Measurements from ENCODE around the gene TPM1. TPM values are rescaled to one million over a fixed set of nuclear protein-coding genes. Genes with fewer than 3 reads are reported as not detected.

Gene TPM1
- total and polyA plus RNA-seq, 2 of the 4 experiments (the other 2 are of a cell fraction) = 661 to 1,623 TPM

DNA sequence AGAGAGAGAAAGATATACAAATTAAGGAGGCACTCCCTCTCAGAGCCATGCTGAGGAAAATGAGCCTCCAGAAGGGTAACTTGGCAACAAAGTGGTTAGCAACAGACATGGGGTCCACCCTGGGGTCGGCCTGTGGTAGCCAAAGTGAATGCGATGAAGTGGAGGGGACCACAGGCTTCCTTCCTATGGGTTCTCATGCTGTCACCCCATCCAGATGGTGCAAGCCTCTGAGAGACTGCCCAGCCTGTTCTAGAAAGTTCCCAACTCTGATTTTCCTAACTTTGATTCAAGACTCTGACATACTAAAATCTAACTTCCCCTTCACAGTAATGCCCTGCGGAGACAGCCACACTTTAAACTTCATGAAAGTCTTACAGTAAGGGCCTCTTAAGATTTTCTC lies 60.9 kb downstream of the TPM1 start:
- Histone ChIP-seq H3K23ac (ENCODE audit: low read depth, low read length) (no peak overlapping the region), H4K91ac (ENCODE audit: insufficient read depth, low read depth, low read length) (peak overlapping the region; percentile 59), H3K27ac (ENCODE audit: insufficient read depth, low read length) (no peak overlapping the region), H3K4me2 (ENCODE audit: low read depth, low read length) (no peak overlapping the region), H3K9me3 (ENCODE audit: control insufficient read depth, insufficient read depth, low read length) (peaks cover 2% of the 10 kb centered on the region; the same call in 1 of the 2 replicates), H2AK5ac (ENCODE audit: low read depth, low read length) (peak overlapping the region; percentile 96), H3K9me1 (ENCODE audit: insufficient read depth, low read length) (peaks cover 3% of the 10 kb centered on the region; the same call in 1 of the 2 replicates), H3K4me3 (ENCODE audit: insufficient read depth, low read depth, low read length) (no peak overlapping the region), H4K5ac (ENCODE audit: low read depth, low read length) (peak overlapping the region; percentile 22; the same call in 1 of the 2 replicates), H3K9ac (ENCODE audit: low read depth, low read length) (no peak overlapping the region), H3K4me1 (ENCODE audit: control insufficient read depth, insufficient read depth, low read length) (peaks cover 5% of the 10 kb centered on the region), H2AK9ac (replicated peaks; ENCODE audit: low read depth, low read length, poor library complexity) (no peak overlapping the region), H3K27me3 (ENCODE audit: control insufficient read depth, insufficient read depth, low read length) (no peaks in the 10 kb centered on the region), H3K36me3 (ENCODE audit: control insufficient read depth, insufficient read depth, low read length) (no peaks in the 10 kb centered on the region), H2BK5ac (ENCODE audit: low read depth, low read length, poor library complexity, severe bottlenecking) (no peak overlapping the region), H2AFZ (replicated peaks; ENCODE audit: low read length, poor library complexity) (no peak overlapping the region), H2BK15ac (ENCODE audit: low read depth, low read length) (peak overlapping the region; percentile 74; the same call in 2 of the 3 replicates), H4K20me1 (ENCODE audit: insufficient read depth, low read length) (no peaks in the 10 kb centered on the region), H2BK120ac (ENCODE audit: low read depth, low read length) (peak overlapping the region; percentile 89), H3K18ac (ENCODE audit: low read depth, low read length) (peak overlapping the region; percentile 20; the same call in 1 of the 2 replicates), H3K56ac (ENCODE audit: extremely low read depth, insufficient read depth, low read length) (no peak overlapping the region), H3K4ac (ENCODE audit: low read depth, low read length) (peak overlapping the region; percentile 84; the same call in 1 of the 2 replicates), H4K8ac (ENCODE audit: low read depth in 2 of 2, low read length in 2 of 2) (peak overlapping the region in 1 of 2 experiments; percentile 59; a peak in 1 of 4 replicates), H3K79me1 (ENCODE audit: low read depth in 1 of 2, low read length in 2 of 2) (peaks cover 0 to 4% of the 10 kb centered on the region in 2 experiments; a peak in 1 of 4 replicates), H2BK20ac (ENCODE audit: low read depth, low read length) (peak overlapping the region; percentile 75), H3K14ac (replicated peaks; ENCODE audit: low read depth, low read length) (no peak overlapping the region)
- DNase-seq (no peak), ATAC-seq (ENCODE audit: low read depth) (no peak)
- ChIA-PET CTCF (interaction anchor here (1.2 kb wide), 1 partner anchor 10 kb away, joined by 5 read pairs; no protein-coding TSS in a partner anchor), POLR2A (ENCODE audit: unreplicated experiment) (no interaction called here)
- WGBS, 2 experiments (ENCODE audit: extremely low coverage in 2 of 2, insufficient read length in 1 of 2) = 100% methylated on average over 1 of the region's 3 CpGs; no CpG with 5 or more reads in 1 of the 2 experiments
- no TSS peak for BruUV-seq (replicated peaks)
- intact Hi-C loops (cut with micrococcal nuclease) (no loop called here), dilution Hi-C loops (cut with HindIII; ENCODE audit: low sequenced_read_pairs, unreplicated experiment) (no loop called here), in situ Hi-C loops (cut with MboI; ENCODE audit: low sequenced_read_pairs) (no loop called here)
- TF ChIP-seq USF2 (IDR thresholded peaks at IDR 0.05; ENCODE audit: low read depth, low read length) (no peak), RAD21 (IDR thresholded peaks at IDR 0.05; ENCODE audit: low read length) (no peak), MXI1 (IDR thresholded peaks at IDR 0.05; ENCODE audit: borderline replicate concordance, low read depth, low read length) (no peak)
